Suppressor macrophage (primary cell): ENCODE data around the gene RNF144B.
"Not testable (repeated sequence)": the region's sequence is repeated elsewhere in the genome, so short reads cannot be mapped to it uniquely, and the experiment has no call there.

ENCODE experiments used
- DNase-seq, 4 experiments: peaks; one replicate each; pipeline ENCODE4 v3.0.0-alpha.2; 2020 to 2022

RNF144B gene

DNA sequence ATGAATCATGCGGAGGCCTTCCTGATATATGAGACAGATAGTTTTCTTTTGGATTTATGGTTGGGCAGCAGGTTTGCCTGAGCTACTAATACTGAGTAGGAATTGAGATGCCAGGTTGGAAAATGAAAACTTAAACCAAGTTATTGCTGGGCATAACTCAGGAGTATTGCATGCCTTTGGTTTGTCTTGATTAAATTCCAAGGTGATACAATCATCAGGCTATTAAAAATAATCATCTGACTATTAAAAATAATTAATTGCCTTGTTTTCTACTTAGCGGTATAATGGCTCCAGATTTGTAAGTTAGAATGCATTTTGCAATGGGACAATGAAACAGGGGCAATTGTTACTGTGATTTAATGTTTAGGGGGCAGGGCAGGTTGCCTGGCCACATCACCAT is 15.5 kb upstream of the RNF144B start:
- no peak for DNase-seq

DNA sequence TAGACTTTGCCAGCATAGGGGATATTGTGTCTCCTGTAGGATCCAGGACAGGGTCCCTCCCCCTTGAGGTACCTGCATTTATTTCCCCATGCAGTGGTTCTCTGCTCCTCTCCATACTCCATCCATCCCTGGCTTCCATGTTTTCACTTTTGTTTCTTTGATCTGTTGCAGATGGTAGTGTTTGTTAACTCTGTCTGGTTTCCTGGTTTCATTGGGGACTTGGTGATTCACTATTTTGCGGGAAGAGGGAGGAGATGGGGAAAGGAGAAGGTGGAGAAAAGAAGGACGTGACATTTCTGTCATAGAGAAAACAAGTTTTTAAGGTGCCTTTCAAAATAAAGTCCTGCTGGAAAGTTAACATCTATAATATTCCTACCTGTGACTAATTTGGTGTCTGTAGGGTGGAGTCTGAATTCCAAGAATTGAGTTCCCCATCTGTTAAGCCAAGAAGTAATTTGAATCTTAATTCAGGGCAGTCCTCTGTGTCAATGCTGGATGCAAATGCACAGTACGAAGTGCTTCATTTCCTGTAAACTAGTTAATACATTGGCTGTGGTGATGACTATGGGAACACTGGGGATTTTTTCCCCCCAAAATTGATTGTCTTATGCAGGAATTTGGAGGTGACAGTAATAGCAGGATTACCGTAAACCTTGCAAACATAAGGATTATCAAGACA is 6.9 kb upstream of the RNF144B start:
- no peak for DNase-seq

DNA sequence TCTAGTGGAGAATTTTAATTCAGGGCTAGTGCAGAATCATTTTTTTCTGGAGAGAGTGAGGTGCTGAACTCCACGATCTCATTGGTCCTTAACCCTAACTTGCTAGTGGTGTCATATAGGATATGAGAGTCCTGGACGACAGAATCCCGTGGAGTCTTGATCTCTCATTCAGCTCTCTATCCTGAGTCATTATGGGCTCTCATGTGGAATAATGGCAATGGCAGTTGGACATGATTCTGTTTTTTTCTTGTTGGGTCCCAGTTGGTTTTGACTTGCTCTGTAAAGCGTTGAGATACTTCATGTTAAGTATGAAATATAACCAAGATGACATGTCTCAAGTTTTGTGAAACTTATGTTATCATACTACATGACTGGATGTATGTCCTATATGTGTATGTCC is 6.3 kb upstream of the RNF144B start:
- DNase-seq: no peak

GRCh38 chr6:18383441-18383840 is 3.7 kb upstream of the RNF144B start:
- DNase-seq: no peak

DNA sequence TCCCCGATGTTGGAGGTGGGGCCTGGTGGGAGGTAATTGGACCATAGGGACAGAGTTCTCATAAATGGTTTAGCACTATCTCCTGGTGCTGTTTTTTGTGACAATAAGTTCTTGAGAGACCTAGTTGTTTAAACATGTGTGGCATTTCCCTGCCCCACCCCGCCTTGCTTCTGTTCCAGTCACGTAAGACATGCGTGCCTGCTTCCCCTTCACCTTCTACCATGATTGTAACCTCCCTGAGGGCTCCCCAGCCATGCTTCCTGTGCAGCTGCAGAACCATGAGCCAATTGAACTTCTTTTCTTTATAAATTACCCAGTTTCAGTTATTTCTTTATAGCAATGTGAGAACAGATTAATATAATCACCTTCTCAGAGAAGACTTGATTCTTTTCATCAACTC is 2.5 kb upstream of the RNF144B start:
- DNase-seq: no peak

DNA sequence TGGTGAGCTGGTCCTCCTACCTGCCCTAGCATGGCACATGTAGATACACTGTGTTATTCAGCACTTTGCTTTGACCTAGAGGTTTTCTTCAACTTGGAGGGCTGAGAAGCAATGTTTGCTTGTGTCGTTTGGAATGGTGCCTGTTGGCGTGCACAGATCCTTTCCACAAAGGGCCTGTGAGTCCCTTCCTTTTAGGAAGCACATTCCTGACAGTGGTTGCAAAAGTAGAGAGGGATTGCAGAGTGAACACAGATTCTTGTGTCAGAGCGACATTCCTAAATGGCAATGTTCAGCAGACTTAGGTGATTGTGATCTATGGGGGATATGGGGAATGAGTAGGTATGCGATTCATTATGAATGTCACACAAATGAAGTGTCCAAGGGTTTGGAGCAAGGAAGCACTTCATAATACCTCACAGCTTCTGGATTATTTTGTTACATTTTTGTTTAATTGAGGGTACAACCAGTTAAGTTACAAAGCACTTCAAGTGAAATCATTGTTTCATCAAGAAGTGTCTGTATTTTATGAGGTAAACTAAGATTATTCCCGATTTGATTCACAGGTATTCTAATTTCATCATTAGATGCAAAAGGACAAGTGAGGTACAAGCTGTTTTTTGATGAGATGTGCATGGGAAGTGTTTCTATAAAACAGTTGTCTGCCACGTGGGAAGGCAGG is 713 bp upstream of the RNF144B start:
- no peak for DNase-seq

- DNase-seq: peak in 3 of 4 experiments; percentile 10 to 40 (median 39)
These were observed 1.1 kb downstream of the RNF144B start for GRCh38 chr6:18388271-18388670.

- DNase-seq: no peak
These were observed 1.8 kb downstream of the RNF144B start for GRCh38 chr6:18388942-18389341.

GRCh38 chr6:18389479-18389878 is 2.3 kb downstream of the RNF144B start:
- DNase-seq: no peak

DNA sequence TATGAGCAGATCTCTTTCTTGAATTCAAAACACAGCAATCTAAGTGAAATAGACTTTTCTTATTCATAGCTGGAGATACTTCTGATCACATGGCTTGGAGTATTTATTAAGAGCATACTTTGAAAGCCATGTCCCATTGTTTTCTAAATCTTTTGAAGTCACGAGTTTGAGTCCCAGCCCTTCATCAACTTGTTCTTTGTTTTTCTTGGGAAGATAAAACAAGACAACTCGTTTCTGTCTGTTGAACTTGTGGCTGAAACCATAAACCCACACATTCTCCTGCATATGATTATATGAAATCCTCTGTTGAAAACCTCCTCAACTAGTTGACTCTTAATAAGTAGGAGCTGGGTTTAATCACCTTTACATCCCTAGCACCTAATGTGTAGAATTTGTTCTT is 3.3 kb downstream of the RNF144B start:
- DNase-seq: no peak

DNA sequence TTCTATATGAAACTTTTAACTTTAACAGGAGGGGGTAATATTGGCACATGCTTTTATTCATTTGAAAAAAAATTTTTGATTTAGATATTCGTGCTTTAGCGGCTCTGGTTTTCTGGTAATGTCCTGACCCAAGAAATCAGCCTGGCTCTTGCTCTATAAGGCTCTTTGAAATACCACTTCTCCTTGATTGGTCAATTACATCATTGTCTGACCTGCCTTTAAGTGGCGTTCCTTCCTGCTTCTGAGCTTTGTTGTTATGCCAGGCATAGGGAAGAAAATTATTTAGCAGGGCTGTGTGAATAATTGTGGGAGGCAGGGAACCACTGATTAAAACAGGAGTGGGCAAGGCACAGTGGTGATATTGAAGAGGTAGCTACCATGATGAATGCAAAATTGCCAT is 3.9 kb downstream of the RNF144B start:
- DNase-seq: peak; percentile 43 to 77 (median 64)

- DNase-seq: no peak
These were observed 5.3 kb downstream of the RNF144B start for GRCh38 chr6:18392346-18392877.

DNA sequence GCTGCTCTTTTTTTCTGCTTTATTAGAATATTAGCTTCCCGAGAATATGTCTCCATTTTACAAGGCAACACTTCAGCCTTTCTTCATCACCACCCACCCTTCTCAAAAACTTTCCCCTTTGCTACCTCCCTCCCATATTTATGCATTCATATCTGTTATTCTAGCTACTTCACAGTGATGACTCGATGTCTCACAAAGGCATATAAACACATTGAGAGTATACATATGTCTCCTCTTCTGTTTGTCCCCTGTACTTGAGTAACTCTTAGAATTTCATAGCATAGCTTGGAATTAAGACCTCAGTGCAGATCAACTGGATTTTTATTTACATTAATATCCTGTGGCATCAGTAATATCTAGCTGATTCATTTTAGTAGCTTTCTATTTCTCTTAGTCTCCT is 6.5 kb downstream of the RNF144B start:
- no peak for DNase-seq

GRCh38 chr6:18395177-18395855 is 8.2 kb downstream of the RNF144B start:
- no peak for DNase-seq

DNA sequence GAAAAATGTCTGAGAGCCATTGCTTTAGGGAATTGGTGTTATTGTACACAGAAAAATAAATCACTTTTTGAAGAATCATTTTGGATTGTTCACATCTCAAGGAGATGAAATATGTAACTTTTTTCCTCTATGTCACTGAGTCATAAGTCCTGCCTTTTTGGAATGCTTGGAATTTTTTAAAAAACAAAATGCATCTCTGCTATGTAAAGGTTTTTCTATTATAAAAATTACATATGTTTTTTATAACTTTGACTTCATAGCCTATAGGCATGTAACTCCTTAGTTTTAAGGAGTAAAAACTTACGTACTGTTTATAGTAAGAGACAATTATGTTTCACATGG is 8.7 kb downstream of the RNF144B start:
- DNase-seq: no peak

DNA sequence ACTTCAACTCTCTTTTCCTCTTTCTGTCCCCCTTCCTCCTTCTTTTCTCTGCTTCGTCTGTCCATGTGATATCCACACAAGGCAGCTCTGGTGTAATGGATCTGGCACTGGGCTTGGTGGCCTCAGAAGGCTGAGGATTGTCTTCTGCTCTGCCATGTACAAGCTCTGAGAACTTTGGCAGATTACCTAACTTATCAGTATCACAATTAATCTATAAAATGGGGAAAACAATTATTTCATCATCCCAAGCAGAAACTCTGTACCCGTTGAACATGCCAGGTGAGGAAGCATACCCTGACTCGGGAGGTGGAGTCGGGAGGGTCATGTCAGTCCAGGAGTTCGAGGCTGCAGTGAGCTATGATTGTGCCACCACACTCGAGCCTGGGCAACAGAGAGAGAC is 10.6 kb downstream of the RNF144B start:
- peak in 1 of 4 experiments; percentile 24 for DNase-seq

DNA sequence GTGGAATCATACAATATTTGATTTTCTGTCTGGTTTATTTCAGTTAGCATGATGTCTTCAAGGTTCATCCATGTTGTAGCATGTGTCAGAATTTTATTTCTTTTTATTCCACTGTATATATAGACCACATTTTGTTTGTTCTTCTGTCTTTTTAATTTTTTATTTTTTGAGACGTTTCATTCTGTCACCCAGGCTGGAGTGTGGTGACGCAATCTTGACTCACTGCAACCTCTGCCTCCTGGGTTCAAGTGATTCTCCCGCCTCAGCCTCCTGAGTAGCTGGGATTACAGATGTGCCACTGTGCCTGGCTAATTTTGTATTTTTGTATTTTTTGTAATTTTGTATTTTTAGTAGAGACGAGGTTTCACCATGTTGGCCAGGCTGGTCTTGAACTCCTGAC is 11.1 kb downstream of the RNF144B start:
- not testable (repeated sequence) for DNase-seq

DNA sequence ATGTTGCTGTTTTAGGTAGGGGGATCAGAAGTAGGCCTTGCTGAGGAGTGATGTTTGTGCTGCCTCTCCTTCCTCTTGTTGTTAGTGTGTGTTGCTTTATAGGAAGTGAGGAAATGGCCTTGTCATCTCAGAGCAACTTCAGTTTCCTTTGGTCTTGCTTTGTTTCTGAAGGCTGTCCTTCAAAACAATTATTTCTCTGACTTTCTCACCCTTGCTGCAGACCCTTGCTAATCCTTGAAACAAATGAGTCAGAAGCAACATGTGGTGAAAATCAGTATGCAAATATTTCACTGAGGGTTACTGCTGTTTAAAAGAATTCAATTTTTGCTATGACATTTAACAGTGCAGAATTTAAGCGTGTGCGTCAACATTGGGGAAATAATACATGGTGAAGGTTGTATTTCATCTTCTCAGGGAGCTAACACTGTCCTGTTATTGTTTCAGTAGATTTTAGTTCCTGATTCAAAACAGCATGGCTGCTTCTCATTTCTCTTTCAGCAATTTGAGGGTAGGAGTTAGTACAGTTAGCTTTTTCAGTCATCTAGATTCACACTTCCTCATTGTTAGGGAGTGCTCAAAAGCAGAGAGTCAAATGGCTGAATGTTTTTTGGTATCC is 13.8 kb downstream of the RNF144B start:
- peak; percentile 49 to 86 (median 68) for DNase-seq

- not testable (repeated sequence) for DNase-seq
These were observed 17.8 kb downstream of the RNF144B start for GRCh38 chr6:18404965-18405364.

DNA sequence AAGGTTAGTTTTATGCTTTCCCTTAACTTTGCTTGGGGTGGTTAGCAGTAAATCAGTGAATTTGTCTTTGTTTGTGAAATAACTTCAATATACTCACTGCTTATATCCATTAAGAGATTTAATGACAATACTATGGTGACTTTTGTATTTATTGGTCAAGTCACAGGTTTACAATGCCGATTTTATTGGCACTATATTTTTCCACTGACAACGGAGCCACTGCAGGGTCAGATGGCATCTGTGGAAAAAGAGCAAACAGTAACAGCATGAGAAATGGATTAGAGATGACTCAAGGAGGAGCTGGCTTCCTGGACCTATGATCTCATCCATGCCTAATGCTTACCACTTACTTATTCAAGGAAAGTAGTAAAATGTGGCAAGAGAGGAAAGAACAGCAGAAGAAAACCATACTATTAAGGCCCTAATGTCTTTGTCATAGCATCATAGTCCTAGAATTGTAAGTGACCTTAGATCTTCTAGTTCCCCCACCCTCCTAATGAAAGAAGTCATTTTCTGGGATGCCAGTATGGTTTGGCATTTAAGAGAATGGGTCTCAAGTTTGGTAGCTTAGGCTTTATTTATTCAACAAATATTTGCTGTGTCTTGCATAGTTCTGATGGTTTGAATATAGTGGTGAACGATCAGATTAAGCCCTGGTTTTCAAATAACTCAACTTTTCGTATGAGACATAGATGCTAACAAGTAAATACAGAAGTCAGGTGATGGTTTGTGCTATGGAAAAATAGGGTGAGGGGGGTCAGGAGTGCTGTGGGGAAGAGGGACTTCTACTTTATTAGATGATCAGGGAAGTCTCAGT is 18.5 kb downstream of the RNF144B start:
- DNase-seq: peak; percentile 39 to 85 (median 64)

- no peak for DNase-seq
These were observed 20.0 kb downstream of the RNF144B start for GRCh38 chr6:18406955-18407749.
